ENCODE results near the gene AMIGO1. TPM values are rescaled to one million over a fixed set of nuclear protein-coding genes. Genes with fewer than 3 reads are reported as not detected.

The AMIGO1 gene
- total and polyA plus RNA-seq, 12 donors = 3.8 to 27.9 (median 22.5) TPM

DNA sequence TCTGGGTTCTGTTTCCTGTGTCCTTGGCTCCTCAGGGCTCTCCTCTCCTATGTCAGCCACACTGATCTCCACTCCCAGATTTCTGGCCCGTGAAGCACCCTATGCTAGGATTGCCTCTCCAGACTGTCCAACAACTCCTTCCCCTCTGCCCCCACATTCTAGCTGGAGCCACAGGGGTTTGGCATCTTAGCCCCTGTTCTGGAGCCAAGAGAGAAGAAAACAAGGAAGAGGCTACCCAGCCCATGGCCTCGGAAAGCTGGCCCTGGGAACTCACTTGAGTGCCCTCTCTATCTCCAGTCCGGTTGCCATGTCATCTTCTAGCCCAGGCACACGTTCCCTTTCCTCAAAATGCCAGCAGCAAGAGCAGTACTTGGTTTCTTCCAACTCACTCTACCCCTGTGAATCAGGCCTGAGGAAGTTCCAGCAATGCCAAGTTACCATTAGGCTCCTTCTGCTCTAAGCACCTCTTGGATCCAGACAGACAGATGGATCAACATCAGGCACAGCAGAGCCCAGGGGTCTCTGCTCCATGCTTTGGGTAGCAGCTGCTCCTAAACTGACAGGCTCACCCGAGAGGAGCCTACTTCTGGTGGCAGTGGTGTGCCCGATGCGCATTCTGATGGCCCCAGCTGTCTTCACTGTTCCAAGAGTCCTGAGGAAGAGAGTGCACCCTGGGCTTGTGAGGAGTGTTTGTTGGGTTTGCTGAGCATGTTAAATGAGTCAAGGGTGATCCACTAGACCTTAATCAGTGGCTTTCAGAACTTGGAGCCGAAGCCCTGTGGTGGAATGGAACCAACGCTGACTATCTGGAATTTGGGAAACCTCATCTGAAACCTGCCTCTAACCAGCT is 18.5 kb upstream of the AMIGO1 start:
- 82 to 89% (median 86%) methylated on average over 9 of the region's 9 CpGs for WGBS, 4 donors
- intact Hi-C loops (cut with DNase I) = loop anchor here in 1 of 2 donors (2.0 kb wide), 1 partner anchor 31 kb away; no protein-coding TSS in a partner anchor
- H3K27ac ChIP-seq = no peak overlapping the region

DNA sequence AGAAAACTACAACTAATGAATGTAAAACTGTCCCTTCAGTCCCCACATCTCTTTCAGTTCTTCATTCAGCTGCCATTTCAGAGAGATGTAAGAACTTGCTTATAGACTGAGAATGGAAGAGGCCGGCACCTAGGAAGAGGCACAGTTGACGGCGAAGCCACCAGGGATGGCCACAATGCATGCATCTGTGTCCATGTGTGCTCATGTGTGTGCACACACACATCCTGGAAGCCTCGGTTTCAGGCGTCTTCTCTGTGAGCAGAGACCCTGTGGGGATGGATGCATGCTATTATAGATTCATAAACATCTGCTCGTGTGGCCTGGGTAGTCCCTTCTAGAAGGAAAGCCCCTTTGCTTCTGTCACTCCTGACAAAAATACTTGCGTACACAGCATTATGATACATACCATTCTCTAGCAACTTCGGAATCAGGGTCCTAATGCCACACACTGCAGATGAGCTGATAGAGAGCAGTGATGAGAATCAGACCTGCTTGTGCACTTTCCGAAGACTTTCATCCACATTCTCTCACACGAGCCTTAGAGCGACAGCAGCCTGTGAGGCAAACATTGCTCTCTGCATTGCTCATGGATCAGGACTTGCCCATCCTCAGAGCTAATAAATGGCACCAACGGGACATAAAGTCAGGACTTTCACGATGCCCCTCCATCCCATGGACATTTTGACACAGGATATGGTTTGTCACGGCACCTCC is 17.7 kb upstream of the AMIGO1 start:
- Histone ChIP-seq H3K27me3 (no peaks in the 10 kb centered on the region), H3K4me3 (no peak overlapping the region), H3K9me3 (replicated peaks in 1 of 3) (no peaks in the 10 kb centered on the region), H3K36me3 (replicated peaks in 1 of 2) (no peaks in the 10 kb centered on the region), H3K27ac (no peak overlapping the region), H3K4me1 (replicated peaks in 1 of 2) (peaks cover 7 to 20% of the 10 kb centered on the region in 2 donors)
- no peak for DNase-seq
- intact Hi-C loops (cut with DNase I) = no loop called here
- TF ChIP-seq, protein P1, sequence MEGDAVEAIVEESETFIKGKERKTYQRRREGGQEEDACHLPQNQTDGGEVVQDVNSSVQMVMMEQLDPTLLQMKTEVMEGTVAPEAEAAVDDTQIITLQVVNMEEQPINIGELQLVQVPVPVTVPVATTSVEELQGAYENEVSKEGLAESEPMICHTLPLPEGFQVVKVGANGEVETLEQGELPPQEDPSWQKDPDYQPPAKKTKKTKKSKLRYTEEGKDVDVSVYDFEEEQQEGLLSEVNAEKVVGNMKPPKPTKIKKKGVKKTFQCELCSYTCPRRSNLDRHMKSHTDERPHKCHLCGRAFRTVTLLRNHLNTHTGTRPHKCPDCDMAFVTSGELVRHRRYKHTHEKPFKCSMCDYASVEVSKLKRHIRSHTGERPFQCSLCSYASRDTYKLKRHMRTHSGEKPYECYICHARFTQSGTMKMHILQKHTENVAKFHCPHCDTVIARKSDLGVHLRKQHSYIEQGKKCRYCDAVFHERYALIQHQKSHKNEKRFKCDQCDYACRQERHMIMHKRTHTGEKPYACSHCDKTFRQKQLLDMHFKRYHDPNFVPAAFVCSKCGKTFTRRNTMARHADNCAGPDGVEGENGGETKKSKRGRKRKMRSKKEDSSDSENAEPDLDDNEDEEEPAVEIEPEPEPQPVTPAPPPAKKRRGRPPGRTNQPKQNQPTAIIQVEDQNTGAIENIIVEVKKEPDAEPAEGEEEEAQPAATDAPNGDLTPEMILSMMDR (IDR thresholded peaks at IDR 0.05) = no peak
- no peak for TF ChIP-seq POLR2A (IDR thresholded peaks at IDR 0.05)
- WGBS, 4 donors = 78 to 84% (median 81%) methylated on average over 14 of the region's 14 CpGs

More for the DNA sequence above, 18.5 kb upstream of the AMIGO1 start:
- DNase-seq = peak in 1 of 7 donors; percentile 41
- Histone ChIP-seq H3K4me1 (replicated peaks in 1 of 2) (peaks cover 14 to 27% of the 10 kb centered on the region in 2 donors), H3K27me3 (no peaks in the 10 kb centered on the region), H3K4me3 (no peak overlapping the region), H3K36me3 (replicated peaks in 1 of 2) (no peaks in the 10 kb centered on the region), H3K9me3 (replicated peaks in 1 of 3) (no peaks in the 10 kb centered on the region)
- TF ChIP-seq, protein P1 (IDR thresholded peaks at IDR 0.05) = no peak
- TF ChIP-seq POLR2A (IDR thresholded peaks at IDR 0.05) = no peak

DNA sequence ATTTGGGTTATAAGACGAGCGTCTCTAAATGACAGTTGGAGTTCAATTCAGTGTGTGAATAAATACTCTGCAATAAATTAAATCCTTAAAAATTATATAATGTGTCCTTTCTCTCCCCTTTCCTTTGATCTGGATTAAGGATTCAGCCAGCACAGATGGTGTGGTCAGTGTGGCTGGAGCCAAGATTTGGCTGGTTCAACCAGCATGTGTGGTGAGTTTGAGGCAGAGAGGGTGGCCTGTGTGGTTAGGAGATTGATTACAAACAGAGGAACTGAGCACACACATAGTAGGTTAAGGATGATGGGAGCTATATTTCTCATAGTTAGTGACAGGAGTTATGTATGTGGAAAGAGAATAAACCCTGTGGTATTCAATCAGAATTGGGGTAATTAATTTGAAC is 14.2 kb upstream of the AMIGO1 start:
- no peak overlapping the region for H3K27ac ChIP-seq
- peaks cover 10 to 14% of the 10 kb centered on the region in 2 donors for H3K4me1 ChIP-seq (replicated peaks in 1 of 2)
- H3K4me3 ChIP-seq = no peak overlapping the region
- 87 to 94% (median 90%) methylated on average over 2 of the region's 2 CpGs for WGBS, 4 donors
- intact Hi-C loops (cut with DNase I) = no loop called here
- TF ChIP-seq, protein P1 (IDR thresholded peaks at IDR 0.05) = no peak
- TF ChIP-seq POLR2A (IDR thresholded peaks at IDR 0.05) = no peak
- H3K9me3 ChIP-seq (replicated peaks in 1 of 3) = no peaks in the 10 kb centered on the region
- no peak for DNase-seq
- no peaks in the 10 kb centered on the region for H3K27me3 ChIP-seq
- no peaks in the 10 kb centered on the region for H3K36me3 ChIP-seq (replicated peaks in 1 of 2)

DNA sequence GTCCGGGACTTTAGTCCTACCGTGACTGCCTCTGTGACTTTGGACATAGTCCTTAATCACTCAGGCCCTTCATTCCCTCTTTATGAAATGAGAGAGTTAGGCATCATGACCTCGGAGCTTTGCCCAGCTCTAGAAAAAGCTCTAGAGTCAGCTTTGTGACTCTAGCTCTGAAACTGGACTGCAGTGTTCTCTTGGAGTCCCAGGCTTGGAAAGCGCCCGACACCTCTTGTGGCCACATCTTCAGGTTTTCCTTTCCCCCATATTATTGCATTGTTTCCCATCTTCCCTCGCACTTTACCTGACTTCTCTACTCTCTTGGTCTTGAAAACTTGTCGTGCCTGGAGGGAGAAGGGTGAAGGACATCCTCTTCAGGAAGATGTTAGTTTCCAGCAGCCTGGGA is 12.5 kb upstream of the AMIGO1 start:
- H3K4me1 ChIP-seq (replicated peaks in 1 of 2) = peaks cover 10 to 14% of the 10 kb centered on the region in 2 donors
- H3K27me3 ChIP-seq = no peaks in the 10 kb centered on the region
- DNase-seq = no peak
- peak overlapping the region in 1 of 5 donors; percentile 17 for H3K27ac ChIP-seq
- no peaks in the 10 kb centered on the region for H3K36me3 ChIP-seq (replicated peaks in 1 of 2)
- no peaks in the 10 kb centered on the region for H3K9me3 ChIP-seq (replicated peaks in 1 of 3)
- intact Hi-C loops (cut with DNase I) = no loop called here
- 86 to 96% (median 89%) methylated on average over 7 of the region's 7 CpGs for WGBS, 4 donors
- no peak overlapping the region for H3K4me3 ChIP-seq
- TF ChIP-seq, protein P1 (IDR thresholded peaks at IDR 0.05) = no peak
- TF ChIP-seq POLR2A (IDR thresholded peaks at IDR 0.05) = no peak

All from adrenal gland (tissue), 12 donors.